ENCODE results near the gene CRELD1.
"Not testable (repeated sequence)": the region's sequence is repeated elsewhere in the genome, so short reads cannot be mapped to it uniquely, and the experiment has no call there.

Gene CRELD1

GRCh38 chr3:9933561-9934234 is at the start of gene CRELD1:
CRELD1 (plus strand) TSS chr3:9933834; CDS start chr3:9934439, 605 bp downstream.
- peak; percentile 88 for DNase-seq

GRCh38 chr3:9884555-9885165 is 49.0 kb upstream of the CRELD1 start:
- peak; percentile 77 for DNase-seq

- DNase-seq: no peak
Measured at GRCh38 chr3:9886328-9886727, 47.3 kb upstream of the CRELD1 start.

GRCh38 chr3:9887480-9887879 is 46.2 kb upstream of the CRELD1 start:
- no peak for DNase-seq

GRCh38 chr3:9888540-9888939 is 45.1 kb upstream of the CRELD1 start:
- no peak for DNase-seq

- DNase-seq: no peak
Measured at GRCh38 chr3:9889405-9889804, 44.2 kb upstream of the CRELD1 start.

- peak; percentile 62 for DNase-seq
Measured at GRCh38 chr3:9890249-9891071, 43.2 kb upstream of the CRELD1 start, which contains the start of gene JAGN1. JAGN1 (plus strand) TSS chr3:9890610; CDS start chr3:9890723, 113 bp downstream.

GRCh38 chr3:9891072-9891622 is 42.5 kb upstream of the CRELD1 start:
- no peak for DNase-seq

GRCh38 chr3:9893739-9894138 is 39.9 kb upstream of the CRELD1 start:
- DNase-seq: no peak

- DNase-seq: not testable (repeated sequence)
Measured at GRCh38 chr3:9895715-9896114, 37.9 kb upstream of the CRELD1 start.

- not testable (repeated sequence) for DNase-seq
Measured at GRCh38 chr3:9896755-9897407, 36.8 kb upstream of the CRELD1 start.

- peak; percentile 91 for DNase-seq
Measured at GRCh38 chr3:9897408-9898372, 35.9 kb upstream of the CRELD1 start.

- DNase-seq: no peak
Measured at GRCh38 chr3:9898467-9899241, 35.0 kb upstream of the CRELD1 start.

- DNase-seq: no peak
Measured at GRCh38 chr3:9899289-9899791, 34.3 kb upstream of the CRELD1 start.

- not testable (repeated sequence) for DNase-seq
Measured at GRCh38 chr3:9900965-9901415, 32.6 kb upstream of the CRELD1 start.

GRCh38 chr3:9901967-9902366 is 31.7 kb upstream of the CRELD1 start:
- no peak for DNase-seq

GRCh38 chr3:9902372-9903237 is 31.0 kb upstream of the CRELD1 start, which contains the start of gene IL17RE:
IL17RE (plus strand) TSS chr3:9902848; CDS start chr3:9902933, 85 bp downstream.
- DNase-seq: no peak

GRCh38 chr3:9903238-9903624 is 30.4 kb upstream of the CRELD1 start:
- DNase-seq: peak; percentile 17

GRCh38 chr3:9903904-9904303 is 29.7 kb upstream of the CRELD1 start:
- no peak for DNase-seq
